ENCODE measurements around the gene MANSC4. TPM values are rescaled to one million over a fixed set of nuclear protein-coding genes. Genes with fewer than 3 reads are reported as not detected.
A peak's percentile ranks its signal among the peaks of the same experiment; 100 is the strongest.

Gene MANSC4
- total and polyA plus RNA-seq, 5 experiments from 2014 or later = not detected

DNA sequence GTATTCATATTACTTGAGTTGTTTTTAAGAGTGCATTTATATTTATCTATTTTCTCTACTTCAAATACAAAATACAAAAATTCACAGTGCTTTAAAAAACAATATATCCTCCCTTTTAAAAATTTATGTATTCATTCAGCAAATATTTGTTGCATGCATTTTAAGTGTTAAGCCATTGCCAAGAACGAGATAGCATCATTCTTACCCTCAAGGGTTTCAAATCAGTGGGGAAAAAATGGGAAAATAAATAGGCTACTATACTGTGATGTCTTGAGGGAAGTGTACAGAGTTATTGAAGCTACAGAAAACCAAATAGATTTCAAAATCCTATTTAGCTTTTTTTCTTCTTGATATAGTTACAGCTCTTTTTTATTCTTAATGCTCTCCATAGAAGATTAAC, 46.2 kb downstream of the MANSC4 start:
- peaks cover 12 to 82% (median 22%) of the 10 kb centered on the region in 3 donors for H3K36me3 Mint-ChIP-seq
- POLR2A ChIA-PET = interaction anchor here (0.6 kb wide), 1 partner anchor 21 kb away, joined by 3 read pairs; no protein-coding TSS in a partner anchor

DNA sequence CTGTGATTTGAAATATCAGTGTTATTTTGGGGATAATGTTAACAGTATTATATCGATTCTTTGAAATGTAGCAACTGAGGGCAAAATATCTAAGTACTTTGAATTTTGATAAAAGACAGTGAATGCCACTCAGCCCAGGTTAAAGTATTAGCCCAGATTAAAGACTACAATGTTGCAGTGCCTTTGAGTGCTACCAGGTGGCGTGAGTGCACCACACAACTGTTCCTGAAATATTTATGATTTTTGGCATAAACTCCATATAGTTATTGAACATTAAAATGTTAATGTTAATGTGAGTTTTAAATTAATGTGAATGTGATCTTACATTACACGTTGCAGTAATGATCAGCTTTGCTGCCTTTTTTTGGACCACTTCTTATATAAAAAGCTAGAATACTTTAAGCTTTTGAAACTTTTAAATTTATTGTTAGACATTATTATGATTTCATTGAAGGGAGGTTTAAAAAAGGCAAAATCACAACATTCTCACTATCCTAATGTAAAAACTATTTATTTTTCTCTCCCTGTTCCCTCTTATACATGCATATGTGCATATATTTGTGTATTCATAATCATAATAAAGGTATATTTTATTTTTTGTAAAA, 46.9 kb downstream of the MANSC4 start:
- peak in 5 of 10 donors; percentile 19 to 35 (median 22) for DNase-seq
- peaks cover 12 to 84% (median 22%) of the 10 kb centered on the region in 3 donors for H3K36me3 Mint-ChIP-seq

More for the DNA sequence above, 46.2 kb downstream of the MANSC4 start:
- no peak overlapping the region for H3K27ac Mint-ChIP-seq
- H3K9me3 Mint-ChIP-seq = no peaks in the 10 kb centered on the region
- no peak for DNase-seq
- ATAC-seq = no peak
- no peaks in the 10 kb centered on the region for H3K27me3 Mint-ChIP-seq
- H3K4me3 Mint-ChIP-seq = no peak overlapping the region
- peaks cover 0 to 6% (median 0%) of the 10 kb centered on the region in 4 donors for H3K4me1 Mint-ChIP-seq

DNA sequence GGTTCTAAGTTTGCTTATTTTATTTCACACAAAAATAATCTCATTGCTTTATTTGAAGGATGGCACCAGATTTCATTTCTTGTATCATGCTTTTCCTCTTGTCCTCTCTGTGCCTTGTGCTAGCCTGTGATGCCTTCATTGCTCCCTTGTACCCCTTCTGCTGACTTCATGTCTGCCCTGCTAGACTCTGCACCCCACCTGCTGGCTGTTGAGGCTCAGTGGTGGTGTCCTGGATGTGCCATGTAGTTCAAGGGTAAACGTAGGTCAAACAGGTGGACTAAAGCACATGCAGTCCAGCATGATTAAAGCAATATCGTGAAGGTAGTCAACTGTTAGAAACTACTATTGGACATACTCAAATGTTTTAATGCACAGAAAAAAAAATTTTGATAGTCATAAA, 47.8 kb downstream of the MANSC4 start:
- DNase-seq (no peak), ATAC-seq (no peak)
- H3K4me3 Mint-ChIP-seq = no peak overlapping the region
- H3K36me3 Mint-ChIP-seq = peaks cover 8 to 80% (median 17%) of the 10 kb centered on the region in 3 donors
- POLR2A ChIA-PET = no interaction called here
- H3K9me3 Mint-ChIP-seq = no peaks in the 10 kb centered on the region
- peak overlapping the region in 2 of 10 donors; percentile 19 to 46 for H3K27ac Mint-ChIP-seq
- no peaks in the 10 kb centered on the region for H3K27me3 Mint-ChIP-seq
- peaks cover 0 to 8% (median 0%) of the 10 kb centered on the region in 4 donors for H3K4me1 Mint-ChIP-seq

More for the DNA sequence above, 46.9 kb downstream of the MANSC4 start:
- H3K27me3 Mint-ChIP-seq = no peaks in the 10 kb centered on the region
- H3K4me3 Mint-ChIP-seq = no peak overlapping the region
- ATAC-seq = peak; percentile 47 to 66
- no peak overlapping the region for H3K27ac Mint-ChIP-seq
- H3K4me1 Mint-ChIP-seq = peaks cover 0 to 8% (median 0%) of the 10 kb centered on the region in 4 donors
- POLR2A ChIA-PET = no interaction called here
- H3K9me3 Mint-ChIP-seq = no peaks in the 10 kb centered on the region

DNA sequence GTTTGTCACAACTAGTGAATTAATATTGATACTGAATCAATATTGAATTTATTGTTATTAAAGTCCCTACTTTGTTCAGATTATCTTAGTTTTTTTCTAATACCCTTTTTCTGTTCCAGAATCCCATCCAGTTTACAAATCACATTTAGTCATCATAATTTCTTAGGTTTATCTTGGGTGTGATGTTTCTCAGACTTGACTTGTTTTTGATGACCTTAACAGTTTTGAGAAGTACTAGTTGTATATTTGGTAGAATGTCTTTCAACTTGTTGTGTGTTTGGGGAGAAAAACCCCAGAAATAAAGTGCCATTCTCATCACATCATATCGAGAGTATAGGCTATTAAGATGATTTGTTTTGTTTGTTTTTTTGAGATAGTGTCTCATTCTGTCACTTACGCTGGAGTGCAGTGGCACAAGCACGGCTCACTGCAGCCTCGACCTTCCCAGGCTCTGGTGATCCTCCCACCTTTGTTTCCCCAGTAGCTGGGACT, 49.9 kb downstream of the MANSC4 start:
- H3K9me3 Mint-ChIP-seq = no peaks in the 10 kb centered on the region
- H3K27me3 Mint-ChIP-seq = no peaks in the 10 kb centered on the region
- no peak overlapping the region for H3K4me3 Mint-ChIP-seq
- no peak for ATAC-seq
- H3K4me1 Mint-ChIP-seq = peaks cover 0 to 8% (median 2%) of the 10 kb centered on the region in 4 donors
- H3K27ac Mint-ChIP-seq = no peak overlapping the region
- DNase-seq = no peak
- peaks cover 5 to 83% (median 23%) of the 10 kb centered on the region in 3 donors for H3K36me3 Mint-ChIP-seq
- POLR2A ChIA-PET = interaction anchor here (0.6 kb wide), 1 partner anchor 18 kb away, joined by 3 read pairs; no protein-coding TSS in a partner anchor

DNA sequence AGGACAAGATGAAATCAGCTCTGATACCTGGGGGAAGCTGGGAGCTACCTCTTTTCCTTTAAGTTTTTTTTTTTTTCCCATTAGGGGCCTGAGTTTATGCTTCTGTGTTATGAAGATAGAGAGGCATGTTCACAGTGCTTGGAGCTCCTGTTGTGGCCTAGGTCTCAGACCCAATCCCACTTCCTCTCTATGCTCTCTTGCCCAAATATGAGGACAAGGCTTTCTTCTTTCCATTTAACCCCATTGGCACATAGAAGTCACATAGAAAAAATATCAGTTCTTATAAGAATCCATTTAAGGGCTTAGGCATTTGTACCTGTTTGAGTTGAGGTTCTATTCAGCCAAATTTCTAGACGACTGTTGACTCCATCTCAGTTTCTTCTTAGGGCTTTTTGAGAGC, 56.8 kb downstream of the MANSC4 start:
- Mint-ChIP-seq H3K27me3 (no peaks in the 10 kb centered on the region), H3K9me3 (no peaks in the 10 kb centered on the region), H3K36me3 (peaks cover 0 to 80% (median 10%) of the 10 kb centered on the region in 3 donors), H3K27ac (peak overlapping the region in 1 of 10 donors; percentile 58), H3K4me3 (no peak overlapping the region), H3K4me1 (peaks cover 0 to 7% (median 1%) of the 10 kb centered on the region in 4 donors)
- no peak for DNase-seq
- ATAC-seq = no peak
- POLR2A ChIA-PET = no interaction called here

Other genes with a start within 250 kb of the MANSC4 start
- not detected for gene REP15, start 83.8 kb downstream of the MANSC4 start, total RNA-seq
- not detected for gene REP15, start 83.8 kb downstream of the MANSC4 start, polyA plus RNA-seq
- gene MRPS35, start 69.4 kb downstream of the MANSC4 start, total RNA-seq = 10 to 100 TPM; 26.6 to 27.3 TPM
- gene MRPS35, start 69.4 kb downstream of the MANSC4 start, polyA plus RNA-seq = 10 to 100 TPM; 57.7 to 74.4 (median 65.9) TPM
- gene KLHL42, start within 50 bp of the MANSC4 start, total RNA-seq = 10 to 100 TPM; 20.9 to 25.7 TPM
- 10 to 100 TPM in 2 of 3 donors, 1 to 10 TPM in 1; 8.5 to 11.3 (median 11.0) TPM for gene KLHL42, start within 50 bp of the MANSC4 start, polyA plus RNA-seq
- not detected for gene PTHLH, start 192.5 kb upstream of the MANSC4 start, total RNA-seq
- gene PTHLH, start 192.5 kb upstream of the MANSC4 start, polyA plus RNA-seq = not detected

Measured in naive thymus-derived CD8-positive, alpha-beta T cell (primary cell).